Endothelial cell of umbilical vein (primary cell): Measurements from ENCODE around the gene CHST3. TPM values are rescaled to one million over a fixed set of nuclear protein-coding genes. Genes with fewer than 3 reads are reported as not detected.

Experiments used
- BruUV-seq: library from RNA; stranded (reverse); fragments of 400-500 nt; replicated peaks from 2 replicates; lab custom pipeline; 2021; lab: Mats Ljungman, UMichigan
- CTCF ChIA-PET: fragments of 300-600, 350-600 bp; sonication (Branson Sonifier 250); formaldehyde crosslinking; loops from one replicate; lab custom pipeline; 2021; ENCODE audit warnings: antibody characterized with exemption, inconsistent platforms; lab: Charles Lee
- POLR2A ChIA-PET: fragments of 300-600, 350-600 bp; sonication (Branson Sonifier 250); formaldehyde crosslinking; loops from one replicate; lab custom pipeline; 2021; ENCODE audit warnings: antibody characterized with exemption, inconsistent platforms; lab: Charles Lee
- DNase-seq: peaks from one replicate; pipeline ENCODE4 v3.0.0-alpha.2; 2011; ENCODE audit warnings: low read depth, low spot score
- FAIRE-seq: peaks from 2 replicates; lab custom pipeline; 2011; peaks lifted over from hg19 to GRCh38; lab: Jason Lieb, UNC
- H2AFZ ChIP-seq: 2 replicates; pipeline ENCODE4 v1.6.0; 2012; ENCODE audit warnings: low read depth, low read length, control low read depth, inconsistent platforms
- H3K27ac ChIP-seq: 2 replicates; pipeline ENCODE4 v1.5.1; 2011; ENCODE audit warnings: low read depth, mild to moderate bottlenecking, control low read depth, low read length, moderate library complexity; ENCODE audit not compliant: insufficient read depth
- H3K27me3 ChIP-seq, 2 experiments: 2 replicates each; pipeline versions ENCODE4 v1.6.0 to v1.6.1; 2011; ENCODE audit warnings: low read length in 2 of 2, mixed read lengths in 1 of 2; ENCODE audit not compliant: control insufficient read depth in 2 of 2, insufficient read depth in 2 of 2
- H3K36me3 ChIP-seq, 2 experiments: 2 replicates in 1 of 2; 3 replicates in 1 of 2; pipeline ENCODE4 v1.5.1; 2011; ENCODE audit warnings: low read length in 2 of 2, mild to moderate bottlenecking in 1 of 2, moderate library complexity in 1 of 2; ENCODE audit not compliant: control insufficient read depth in 2 of 2, insufficient read depth in 2 of 2; ENCODE audit errors: extremely low read depth in 1 of 2
- H3K4me1 ChIP-seq: 3 replicates; pipeline ENCODE4 v1.5.1; 2011; ENCODE audit warnings: mild to moderate bottlenecking, low read length; ENCODE audit not compliant: control insufficient read depth, insufficient read depth; ENCODE audit errors: extremely low read depth
- H3K4me2 ChIP-seq: 2 replicates; pipeline ENCODE4 v1.6.1; 2011; ENCODE audit warnings: low read length, control low read depth, mixed read lengths; ENCODE audit not compliant: insufficient read depth
- H3K4me3 ChIP-seq, 3 experiments: fragments of 200-600 bp in 1 of 3; sonication (generic), shearing (Covaris generic) in 1 of 3; replicated peaks in 1 of 3; 2 replicates each; pipeline ENCODE4 v1.5.1; 2011 to 2016; ENCODE audit warnings: control low read depth in 3 of 3, low read length in 3 of 3, mild to moderate bottlenecking in 2 of 3, inconsistent platforms in 1 of 3, low read depth in 1 of 3, moderate library complexity in 1 of 3; ENCODE audit not compliant: insufficient read depth in 1 of 3
- H3K79me2 ChIP-seq: 2 replicates; pipeline ENCODE4 v1.6.0; 2012; ENCODE audit warnings: low read length, inconsistent platforms; ENCODE audit not compliant: control insufficient read depth, insufficient read depth
- H3K9ac ChIP-seq: replicated peaks from 2 replicates; pipeline ENCODE3; 2011; ENCODE audit warnings: low read length, control low read depth; ENCODE audit not compliant: insufficient read depth; ENCODE audit errors: extremely low read depth
- H3K9me1 ChIP-seq: replicated peaks from 3 replicates; pipeline ENCODE4 v1.6.0; 2011; ENCODE audit warnings: mild to moderate bottlenecking, low read length; ENCODE audit not compliant: control insufficient read depth, insufficient read depth; ENCODE audit errors: extremely low read depth
- H3K9me3 ChIP-seq: replicated peaks from 2 replicates; pipeline ENCODE4 v1.5.1; 2012; ENCODE audit warnings: low read length, inconsistent platforms; ENCODE audit not compliant: control insufficient read depth, insufficient read depth
- H4K20me1 ChIP-seq: replicated peaks from 2 replicates; pipeline ENCODE3; 2011; ENCODE audit warnings: mild to moderate bottlenecking, low read length; ENCODE audit not compliant: control insufficient read depth, insufficient read depth; ENCODE audit errors: extremely low read depth
- EZH2 ChIP-seq: IDR thresholded peaks from 2 replicates; pipeline ENCODE4 v1.6.1; 2012; ENCODE audit warnings: borderline replicate concordance, low read depth, mild to moderate bottlenecking, moderate library complexity, low read length, inconsistent platforms; ENCODE audit not compliant: severe bottlenecking
- FOS ChIP-seq: IDR thresholded peaks from 2 replicates; pipeline ENCODE4 v1.6.1; 2011; ENCODE audit warnings: mild to moderate bottlenecking, low read length, moderate library complexity, borderline replicate concordance; ENCODE audit not compliant: insufficient read depth
- GATA2 ChIP-seq: IDR thresholded peaks from 2 replicates; pipeline ENCODE4 v1.7.0; 2011; ENCODE audit warnings: low read depth, mild to moderate bottlenecking, moderate library complexity, mixed read lengths, low read length; ENCODE audit not compliant: insufficient read length, insufficient read depth
- JUN ChIP-seq: IDR thresholded peaks from 2 replicates; pipeline ENCODE4 v1.6.1; 2011; ENCODE audit warnings: borderline replicate concordance, low read depth; ENCODE audit not compliant: insufficient read length, insufficient read depth
- MYC ChIP-seq: IDR thresholded peaks from one replicate; pipeline ENCODE4 v1.6.1; 2011; ENCODE audit warnings: mild to moderate bottlenecking, low read depth, low read length
- POLR2A ChIP-seq: IDR thresholded peaks from 2 replicates; pipeline ENCODE4 v1.6.1; 2012; ENCODE audit warnings: low read depth, mild to moderate bottlenecking, control low read depth, low read length
- POLR2AphosphoS5 ChIP-seq: IDR thresholded peaks from 2 replicates; pipeline ENCODE4 v1.6.1; 2012; ENCODE audit warnings: low read depth, mild to moderate bottlenecking, control low read depth, low read length, moderate library complexity; ENCODE audit not compliant: insufficient read depth
- dilution Hi-C: fragments of 300-500 bp; cut with MboI; formaldehyde crosslinking; loops from one replicate; pipeline ENCODE4 v1.15.0; 2019; ENCODE audit warnings: low sequenced_read_pairs; ENCODE audit not compliant: extremely low pct_ligation_motif_present
- intact Hi-C: fragments of 100-400 bp; cut with micrococcal nuclease; formaldehyde crosslinking; loops from one replicate; pipeline ENCODE4 v1.10.0; 2022
- polyA plus RNA-seq, 4 experiments: library from polyadenylated mRNA; depleted of rRNA in 3 of 4; stranded (reverse) in 3 of 4; unstranded in 1 of 4; fragments of >200 nt; gene quantifications; 2 replicates each; pipeline versions ENCODE4 v1.2.1 to v1.2.3, GENCODE V29; 2011 to 2012; ENCODE audit warnings: missing spikeins in 1 of 4
- total RNA-seq: library from RNA; stranded (reverse); gene quantifications from 2 replicates; pipeline ENCODE4 v1.2.3, GENCODE V29; 2021
- TF ChIP-seq, protein P1 (sequence below): IDR thresholded peaks from 2 replicates; pipeline ENCODE4 v1.6.1; 2011; ENCODE audit not compliant: insufficient read depth, insufficient read length
- TF ChIP-seq, protein P2 (sequence below), 2 donors: IDR thresholded peaks; 1 replicate in 1 of 2; 2 replicates in 1 of 2; pipeline ENCODE4 v1.5.1; 2011; ENCODE audit warnings: low read length in 2 of 2, mild to moderate bottlenecking in 2 of 2, moderate library complexity in 2 of 2, control low read depth in 1 of 2, inconsistent platforms in 1 of 2, low read depth in 1 of 2; ENCODE audit not compliant: insufficient read depth in 1 of 2; ENCODE audit errors: extremely low read depth in 1 of 2

CHST3 gene
- total and polyA plus RNA-seq, 2 donors (not counting 3 experiments of a cell fraction or from before 2014, with no cell fraction given) = 5.5 to 11.5 TPM

DNA sequence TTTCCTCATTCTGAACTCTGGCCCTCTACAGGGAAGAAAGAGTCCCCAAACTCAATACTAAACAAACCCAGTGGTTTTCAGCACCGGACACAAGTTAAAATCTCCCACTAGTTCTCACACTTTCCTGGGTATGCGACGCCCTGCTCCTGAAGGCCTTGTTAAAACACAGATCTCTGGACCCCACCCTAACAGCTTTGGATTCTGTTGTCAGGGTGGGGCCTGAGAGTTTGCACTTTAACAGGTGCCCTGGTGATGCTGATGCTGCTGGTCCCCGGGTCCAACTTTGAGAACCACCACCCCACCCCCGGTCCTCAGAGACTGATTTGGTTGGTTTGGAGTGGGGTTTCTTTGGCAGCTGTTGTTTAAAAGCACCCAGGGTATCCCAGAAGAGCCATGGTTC, 61.6 kb downstream of the CHST3 start:
- H3K27ac ChIP-seq = no peak overlapping the region
- H3K27me3 ChIP-seq = peaks cover 2 to 3% of the 10 kb centered on the region in 2 experiments
- H3K4me2 ChIP-seq = no peak overlapping the region
- intact Hi-C loops = no loop called here
- TF ChIP-seq JUN (no peak), FOS (no peak), GATA2 (no peak), EZH2 (no peak)
- TF ChIP-seq, protein P1, sequence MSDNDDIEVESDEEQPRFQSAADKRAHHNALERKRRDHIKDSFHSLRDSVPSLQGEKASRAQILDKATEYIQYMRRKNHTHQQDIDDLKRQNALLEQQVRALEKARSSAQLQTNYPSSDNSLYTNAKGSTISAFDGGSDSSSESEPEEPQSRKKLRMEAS = no peak
- FAIRE-seq = no peak
- H3K9me1 ChIP-seq = no peaks in the 10 kb centered on the region
- H2AFZ ChIP-seq = no peak overlapping the region
- no peak overlapping the region for H3K9ac ChIP-seq
- ChIA-PET POLR2A (no interaction called here), CTCF (interaction anchor here (2.3 kb wide), 1 partner anchor 23 kb away, joined by 13 read pairs; no protein-coding TSS in a partner anchor)
- H4K20me1 ChIP-seq = no peaks in the 10 kb centered on the region
- peaks cover 7% of the 10 kb centered on the region for H3K4me1 ChIP-seq
- H3K4me3 ChIP-seq = no peak overlapping the region
- no peaks in the 10 kb centered on the region for H3K79me2 ChIP-seq
- no TSS peak for BruUV-seq
- no peaks in the 10 kb centered on the region for H3K9me3 ChIP-seq
- no peaks in the 10 kb centered on the region for H3K36me3 ChIP-seq
- dilution Hi-C loops = no loop called here
- DNase-seq = no peak

DNA sequence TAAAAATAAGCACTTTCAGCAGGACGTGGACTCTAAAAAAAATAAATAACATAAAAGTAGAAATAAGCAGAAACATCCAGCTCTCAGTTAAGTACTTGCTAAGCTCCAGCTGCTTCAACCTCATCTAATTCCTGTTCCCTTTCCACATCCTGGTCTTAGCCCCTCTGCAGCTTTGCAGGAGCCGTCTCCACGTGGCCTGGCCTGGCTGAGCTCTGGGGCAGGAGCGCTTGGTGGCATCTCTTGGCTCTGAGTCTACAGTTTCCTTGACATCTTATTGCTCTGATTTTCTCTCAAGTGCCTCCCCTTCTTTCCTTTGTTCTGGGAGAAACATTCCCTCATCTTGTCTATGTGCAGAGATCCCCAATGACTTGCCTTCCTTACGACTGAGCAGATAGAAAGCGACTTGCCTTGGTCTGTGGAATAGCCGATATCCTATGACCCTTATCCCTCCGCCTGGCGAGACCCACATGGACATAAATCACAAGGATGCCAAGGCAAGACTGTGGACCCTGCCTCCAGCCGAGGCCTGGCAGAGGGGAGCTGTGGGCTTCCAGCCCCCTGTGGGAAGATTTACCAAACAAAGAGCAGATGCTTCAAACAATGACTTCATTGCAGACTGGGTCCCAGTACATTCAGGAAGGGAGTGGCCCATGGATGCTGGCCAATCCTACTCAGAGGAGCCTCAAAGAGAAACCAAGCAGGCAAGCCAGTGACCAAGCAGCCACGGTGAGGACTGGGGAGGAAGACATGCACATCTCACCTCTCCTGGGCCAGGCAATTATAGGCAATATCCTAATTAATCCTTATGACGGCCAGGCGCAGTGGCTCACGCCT, 62.3 kb downstream of the CHST3 start:
- dilution Hi-C loops (no loop called here), intact Hi-C loops (no loop called here)
- Histone ChIP-seq H3K36me3 (no peaks in the 10 kb centered on the region), H2AFZ (no peak overlapping the region), H3K4me1 (peaks cover 1% of the 10 kb centered on the region), H3K9me3 (no peaks in the 10 kb centered on the region), H3K4me3 (no peak overlapping the region), H3K79me2 (no peaks in the 10 kb centered on the region), H4K20me1 (no peaks in the 10 kb centered on the region), H3K27ac (no peak overlapping the region), H3K9ac (no peak overlapping the region), H3K9me1 (no peaks in the 10 kb centered on the region), H3K27me3 (peaks cover 3 to 4% of the 10 kb centered on the region in 2 experiments), H3K4me2 (no peak overlapping the region)
- DNase-seq (no peak), FAIRE-seq (no peak)
- POLR2A ChIA-PET = no interaction called here
- no TSS peak for BruUV-seq
- TF ChIP-seq EZH2 = no peak
- TF ChIP-seq GATA2 = no peak
- TF ChIP-seq, protein P2, sequence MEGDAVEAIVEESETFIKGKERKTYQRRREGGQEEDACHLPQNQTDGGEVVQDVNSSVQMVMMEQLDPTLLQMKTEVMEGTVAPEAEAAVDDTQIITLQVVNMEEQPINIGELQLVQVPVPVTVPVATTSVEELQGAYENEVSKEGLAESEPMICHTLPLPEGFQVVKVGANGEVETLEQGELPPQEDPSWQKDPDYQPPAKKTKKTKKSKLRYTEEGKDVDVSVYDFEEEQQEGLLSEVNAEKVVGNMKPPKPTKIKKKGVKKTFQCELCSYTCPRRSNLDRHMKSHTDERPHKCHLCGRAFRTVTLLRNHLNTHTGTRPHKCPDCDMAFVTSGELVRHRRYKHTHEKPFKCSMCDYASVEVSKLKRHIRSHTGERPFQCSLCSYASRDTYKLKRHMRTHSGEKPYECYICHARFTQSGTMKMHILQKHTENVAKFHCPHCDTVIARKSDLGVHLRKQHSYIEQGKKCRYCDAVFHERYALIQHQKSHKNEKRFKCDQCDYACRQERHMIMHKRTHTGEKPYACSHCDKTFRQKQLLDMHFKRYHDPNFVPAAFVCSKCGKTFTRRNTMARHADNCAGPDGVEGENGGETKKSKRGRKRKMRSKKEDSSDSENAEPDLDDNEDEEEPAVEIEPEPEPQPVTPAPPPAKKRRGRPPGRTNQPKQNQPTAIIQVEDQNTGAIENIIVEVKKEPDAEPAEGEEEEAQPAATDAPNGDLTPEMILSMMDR (IDR thresholded peaks at IDR 0.05; ENCODE audit: extremely low read depth in 1 of 2, insufficient read depth in 1 of 2, low read depth in 1 of 2, low read length in 2 of 2) = no peak
- no peak for TF ChIP-seq FOS
- no peak for TF ChIP-seq POLR2AphosphoS5
- no peak for TF ChIP-seq POLR2A
- no peak for TF ChIP-seq MYC
- TF ChIP-seq, protein P1 = no peak
- no peak for TF ChIP-seq JUN
- CTCF ChIA-PET = interaction anchor here (2.3 kb wide), 1 partner anchor 22 kb away, joined by 13 read pairs; no protein-coding TSS in a partner anchor
